PFSK-1 (cell line): ENCODE data around the gene COLQ.

ENCODE experiments used
- POLR2AphosphoS5 ChIP-seq: IDR thresholded peaks from 2 replicates; pipeline ENCODE4 v1.6.1; 2012; ENCODE audit warnings: low read depth, mild to moderate bottlenecking, control low read depth, low read length, moderate library complexity
- REST ChIP-seq, 2 experiments: IDR thresholded peaks; 2 replicates each; pipeline versions ENCODE4 v1.6.1 to v1.8.0; 2011 to 2012; ENCODE audit warnings: low read depth in 2 of 2, low read length in 2 of 2, control low read depth in 1 of 2, inconsistent platforms in 1 of 2, mild to moderate bottlenecking in 1 of 2, moderate library complexity in 1 of 2; ENCODE audit not compliant: insufficient read depth in 1 of 2
- SIN3A ChIP-seq: IDR thresholded peaks from 2 replicates; pipeline ENCODE4 v1.6.1; 2012; ENCODE audit warnings: mild to moderate bottlenecking, low read length, moderate library complexity, borderline replicate concordance; ENCODE audit not compliant: insufficient read depth
- TAF1 ChIP-seq: IDR thresholded peaks from 2 replicates; pipeline ENCODE4 v1.6.1; 2012; ENCODE audit warnings: low read length, control low read depth, borderline replicate concordance; ENCODE audit not compliant: insufficient read depth

- TF ChIP-seq REST (IDR thresholded peaks at IDR 0.05; ENCODE audit: insufficient read depth in 1 of 2, low read depth in 2 of 2, low read length in 2 of 2) (no peak), POLR2AphosphoS5 (no peak), SIN3A (no peak), TAF1 (no peak)
Observed at GRCh38 chr3:15505479-15506165, 15.9 kb downstream of the COLQ start.
